H1 (cell line): Measurements from ENCODE around the gene SCART1. TPM values are rescaled to one million over a fixed set of nuclear protein-coding genes. Genes with fewer than 3 reads are reported as not detected.

Experiments used
- CTCF ChIA-PET: fragments of 300-600 bp; sonication (Branson Sonifier 250); formaldehyde crosslinking; loops from one replicate; lab custom pipeline; 2021; ENCODE audit not compliant: partially characterized antibody; lab: Charles Lee
- POLR2A ChIA-PET: fragments of 300-600 bp; sonication (Branson Sonifier 250); formaldehyde crosslinking; loops from one replicate; lab custom pipeline; 2021; ENCODE audit warnings: inconsistent platforms; ENCODE audit not compliant: partially characterized antibody; lab: Charles Lee
- DNase-seq, 2 experiments: peaks; one replicate each; pipeline versions ENCODE4 v3.0.0 to v3.0.0-alpha.2; 2010 to 2022; ENCODE audit warnings: low spot score in 2 of 2, low read depth in 1 of 2, mixed read lengths in 1 of 2
- FAIRE-seq: peaks from 2 replicates; lab custom pipeline; 2011; peaks lifted over from hg19 to GRCh38; lab: Jason Lieb, UNC
- H2AFZ ChIP-seq: 2 replicates; pipeline ENCODE4 v1.8.1; 2012; ENCODE audit warnings: low read length, inconsistent platforms
- H2AK5ac ChIP-seq: 2 replicates; pipeline ENCODE4 v1.6.1; 2013; ENCODE audit warnings: low read depth, low read length
- H2BK120ac ChIP-seq: replicated peaks from 2 replicates; pipeline ENCODE3; 2013; ENCODE audit warnings: low read depth, low read length, inconsistent platforms
- H2BK12ac ChIP-seq: 2 replicates; pipeline ENCODE4 v1.6.1; 2013; ENCODE audit warnings: low read depth, low read length
- H2BK15ac ChIP-seq: 2 replicates; pipeline ENCODE4 v1.6.1; 2013; ENCODE audit warnings: low read length
- H2BK20ac ChIP-seq: 2 replicates; pipeline ENCODE4 v1.6.1; 2013; ENCODE audit warnings: low read length
- H2BK5ac ChIP-seq: 2 replicates; pipeline ENCODE4 v1.6.1; 2013; ENCODE audit warnings: low read depth, low read length
- H3K14ac ChIP-seq: 2 replicates; pipeline ENCODE4 v1.6.1; 2013; ENCODE audit warnings: inconsistent platforms; ENCODE audit not compliant: insufficient read length
- H3K18ac ChIP-seq: 2 replicates; pipeline ENCODE4 v1.6.1; 2013; ENCODE audit warnings: low read length; ENCODE audit errors: extremely low read depth
- H3K23ac ChIP-seq: 2 replicates; pipeline ENCODE4 v1.6.1; 2013; ENCODE audit warnings: inconsistent platforms; ENCODE audit not compliant: insufficient read length
- H3K23me2 ChIP-seq: 2 replicates; pipeline ENCODE4 v1.6.1; 2013; ENCODE audit warnings: low read depth, low read length
- H3K27ac ChIP-seq: 2 replicates; pipeline ENCODE4 v1.6.1; 2011; ENCODE audit warnings: low read depth, low read length, inconsistent platforms
- H3K27me3 ChIP-seq, 4 experiments: replicated peaks in 1 of 4; 1 replicate in 1 of 4; 2 replicates in 3 of 4; pipeline versions ENCODE4 v1.6.1 to v1.8.1; 2011 to 2013; ENCODE audit warnings: low read length in 3 of 4, mild to moderate bottlenecking in 3 of 4, inconsistent platforms in 2 of 4, mixed read lengths in 2 of 4, moderate library complexity in 1 of 4; ENCODE audit not compliant: control insufficient read depth in 3 of 4, insufficient read depth in 3 of 4; ENCODE audit errors: extremely low read depth in 1 of 4
- H3K36me3 ChIP-seq, 4 experiments: 2 replicates each; pipeline versions ENCODE4 v1.6.1 to v1.8.1; 2011 to 2013; ENCODE audit warnings: mild to moderate bottlenecking in 4 of 4, low read length in 3 of 4, moderate library complexity in 2 of 4, control low read depth in 1 of 4, inconsistent platforms in 1 of 4; ENCODE audit not compliant: insufficient read depth in 4 of 4, control insufficient read depth in 2 of 4
- H3K4ac ChIP-seq: replicated peaks from 2 replicates; pipeline ENCODE3; 2013; ENCODE audit warnings: low read length, low read depth, mixed read lengths, inconsistent platforms; ENCODE audit not compliant: insufficient read length
- H3K4me1 ChIP-seq, 4 experiments: replicated peaks in 1 of 4; 1 replicate in 1 of 4; 2 replicates in 3 of 4; pipeline versions ENCODE4 v1.6.1 to v1.8.1; 2011 to 2013; ENCODE audit warnings: low read length in 3 of 4, inconsistent platforms in 2 of 4, mixed read lengths in 1 of 4; ENCODE audit not compliant: insufficient read depth in 4 of 4, control insufficient read depth in 3 of 4
- H3K4me2 ChIP-seq, 2 experiments: 2 replicates each; pipeline versions ENCODE4 v1.6.1 to v1.8.1; 2011 to 2013; ENCODE audit warnings: low read depth in 2 of 2, low read length in 2 of 2, control low read depth in 1 of 2, inconsistent platforms in 1 of 2, mild to moderate bottlenecking in 1 of 2; ENCODE audit not compliant: insufficient read depth in 1 of 2
- H3K4me3 ChIP-seq, 4 experiments: fragments of 200-600, 300-600 bp in 1 of 4; sonication (generic), shearing (Covaris generic), sonication (Bioruptor Twin) in 1 of 4; 2 replicates each; pipeline versions ENCODE4 v1.5.1 to v1.8.1; 2011 to 2016; ENCODE audit warnings: low read length in 4 of 4, low read depth in 3 of 4, control low read depth in 2 of 4, inconsistent platforms in 2 of 4, mild to moderate bottlenecking in 2 of 4, mixed read lengths in 1 of 4, moderate library complexity in 1 of 4; ENCODE audit not compliant: insufficient read depth in 2 of 4; ENCODE audit errors: extremely low read depth in 1 of 4
- H3K56ac ChIP-seq: replicated peaks from 2 replicates; pipeline ENCODE3; 2013; ENCODE audit warnings: low read depth, mild to moderate bottlenecking, mixed read lengths, low read length, inconsistent platforms; ENCODE audit not compliant: insufficient read length
- H3K79me1 ChIP-seq: 2 replicates; pipeline ENCODE4 v1.6.1; 2013; ENCODE audit warnings: low read depth, low read length, control low read depth
- H3K79me2 ChIP-seq, 2 experiments: 2 replicates each; pipeline versions ENCODE4 v1.6.1 to v1.8.1; 2012 to 2013; ENCODE audit warnings: low read length in 2 of 2, mild to moderate bottlenecking in 2 of 2, inconsistent platforms in 1 of 2; ENCODE audit not compliant: insufficient read depth in 2 of 2, control insufficient read depth in 1 of 2
- H3K9ac ChIP-seq, 4 experiments: replicated peaks in 1 of 4; 1 replicate in 1 of 4; 2 replicates in 3 of 4; pipeline versions ENCODE4 v1.6.1 to v1.8.1; 2011 to 2013; ENCODE audit warnings: low read depth in 3 of 4, low read length in 3 of 4, control low read depth in 2 of 4, mild to moderate bottlenecking in 2 of 4, moderate library complexity in 2 of 4, inconsistent platforms in 1 of 4; ENCODE audit errors: extremely low read depth in 1 of 4
- H3K9me3 ChIP-seq, 2 experiments: 2 replicates each; pipeline versions ENCODE4 v1.6.1 to v1.8.1; 2012 to 2013; ENCODE audit warnings: mild to moderate bottlenecking in 2 of 2, moderate library complexity in 2 of 2, control low read depth in 1 of 2, inconsistent platforms in 1 of 2, low read depth in 1 of 2, low read length in 1 of 2, mixed read lengths in 1 of 2; ENCODE audit not compliant: insufficient read depth in 2 of 2
- H4K20me1 ChIP-seq, 2 experiments: replicated peaks in 1 of 2; 2 replicates each; pipeline versions ENCODE3 to v1.8.1; 2011 to 2013; ENCODE audit warnings: inconsistent platforms in 2 of 2, low read length in 2 of 2, mild to moderate bottlenecking in 1 of 2; ENCODE audit not compliant: insufficient read depth in 2 of 2, control insufficient read depth in 1 of 2
- H4K5ac ChIP-seq: 2 replicates; pipeline ENCODE4 v1.6.1; 2013; ENCODE audit warnings: low read length, low read depth, mixed read lengths, inconsistent platforms; ENCODE audit not compliant: insufficient read length
- H4K8ac ChIP-seq: 2 replicates; pipeline ENCODE4 v1.8.0; 2013; ENCODE audit warnings: mild to moderate bottlenecking, moderate library complexity, low read length, inconsistent platforms; ENCODE audit not compliant: insufficient read depth; ENCODE audit errors: extremely low read depth
- H4K91ac ChIP-seq: replicated peaks from 2 replicates; pipeline ENCODE3; 2013; ENCODE audit warnings: low read length, mixed read lengths, inconsistent platforms; ENCODE audit not compliant: insufficient read length
- WGBS, 2 experiments: shearing (Covaris generic) in 1 of 2; methylation state at CpG; one replicate each; pipeline versions ENCODE4 v1.1.6 to v1.1.7; 2013 to 2015; ENCODE audit warnings: low lambda C conversion rate in 2 of 2, mixed read lengths in 2 of 2, inconsistent platforms in 1 of 2, low coverage in 1 of 2, missing lambda C conversion rate in 1 of 2; ENCODE audit not compliant: insufficient replicate concordance in 2 of 2, insufficient coverage in 1 of 2, insufficient read length in 1 of 2; ENCODE audit errors: extremely low coverage in 1 of 2, missing lambda C conversion rate in 1 of 2; 5-methylcytosine and 5-hydroxymethylcytosine counted together
- polyA plus RNA-seq, 7 experiments: library from polyadenylated mRNA; depleted of rRNA in 3 of 7; stranded (reverse) in 5 of 7; unstranded in 2 of 7; fragments of >200 nt in 5 of 7; fragments of 200-250 nt in 2 of 7; gene quantifications; 1 replicate in 5 of 7; 2 replicates in 1 of 7; 4 replicates in 1 of 7; pipeline versions ENCODE4 v1.2.1 to v1.2.3, GENCODE V29; 2011 to 2013; ENCODE audit warnings: missing spikeins in 2 of 7, mixed read lengths in 2 of 7
- total RNA-seq: library from RNA; stranded (reverse); fragmentation: NEBNext Ultra II Directional; extraction: Animal tissue kit (Norgen Biotek cat#: 25700); gene quantifications from 2 replicates; pipeline ENCODE4 v1.2.1, GENCODE V29; 2021
- TF ChIP-seq, protein P1 (sequence below): IDR thresholded peaks from 2 replicates; pipeline ENCODE4 v1.6.1; 2012; ENCODE audit warnings: low read length, inconsistent platforms
- TF ChIP-seq, protein P2 (sequence below), 3 experiments: IDR thresholded peaks; 1 replicate in 2 of 3; 2 replicates in 1 of 3; pipeline versions ENCODE4 v1.5.1 to v1.6.1; 2011; ENCODE audit warnings: low read length in 3 of 3, mild to moderate bottlenecking in 3 of 3, inconsistent platforms in 2 of 3, low read depth in 1 of 3, moderate library complexity in 1 of 3; ENCODE audit not compliant: insufficient read depth in 1 of 3; ENCODE audit errors: control extremely low read depth in 1 of 3

The SCART1 gene
- total and polyA plus RNA-seq, 2 of the 8 experiments (the other 6 are each of a cell fraction or from before 2014, with no cell fraction given): 0.14 to 0.19 TPM

DNA sequence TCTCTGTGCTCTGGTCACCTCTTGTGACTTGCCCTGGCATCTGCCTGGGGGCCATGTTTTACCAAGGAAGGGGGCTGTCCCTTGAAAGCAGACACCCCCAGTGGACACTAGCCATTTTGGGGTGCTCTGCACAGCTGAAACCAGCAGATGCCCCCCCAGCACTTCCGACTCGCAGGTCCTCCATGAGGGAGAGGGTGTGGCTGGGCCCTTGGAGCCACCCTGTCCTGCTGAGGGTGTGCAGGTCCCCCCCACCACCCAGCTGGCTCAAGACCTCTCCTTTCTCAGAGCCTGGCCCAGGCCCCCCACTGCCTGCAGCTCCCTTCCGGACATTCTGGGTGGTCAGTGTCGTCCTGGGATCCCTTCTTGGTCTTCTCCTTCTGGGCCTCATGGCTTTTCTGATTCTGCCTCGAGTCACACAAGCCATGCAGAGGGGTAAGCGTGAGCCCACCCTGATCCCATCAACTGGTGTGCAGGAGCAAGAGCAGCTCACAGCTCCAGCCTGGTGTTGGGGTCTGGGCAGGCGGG is 12.3 kb downstream of the SCART1 start:
- Histone ChIP-seq H2BK12ac (no peak overlapping the region), H3K56ac (no peak overlapping the region), H2BK5ac (no peak overlapping the region), H4K8ac (no peak overlapping the region), H3K4me1 (no peaks in the 10 kb centered on the region), H2BK20ac (no peak overlapping the region), H4K91ac (no peak overlapping the region), H3K23me2 (no peaks in the 10 kb centered on the region), H2BK120ac (no peak overlapping the region), H3K4me2 (no peak overlapping the region), H2AK5ac (no peak overlapping the region), H3K4ac (no peak overlapping the region), H3K79me1 (no peaks in the 10 kb centered on the region), H3K14ac (no peak overlapping the region), H4K5ac (no peak overlapping the region), H3K23ac (no peak overlapping the region), H3K4me3 (no peak overlapping the region), H3K27ac (no peak overlapping the region), H4K20me1 (no peaks in the 10 kb centered on the region), H3K36me3 (no peaks in the 10 kb centered on the region), H3K9me3 (peaks cover 67 to 73% of the 10 kb centered on the region in 2 experiments), H3K18ac (no peak overlapping the region), H3K27me3 (no peaks in the 10 kb centered on the region), H2BK15ac (no peak overlapping the region), H3K79me2 (no peaks in the 10 kb centered on the region), H2AFZ (no peak overlapping the region), H3K9ac (no peak overlapping the region)
- FAIRE-seq: no peak
- TF ChIP-seq, protein P1, sequence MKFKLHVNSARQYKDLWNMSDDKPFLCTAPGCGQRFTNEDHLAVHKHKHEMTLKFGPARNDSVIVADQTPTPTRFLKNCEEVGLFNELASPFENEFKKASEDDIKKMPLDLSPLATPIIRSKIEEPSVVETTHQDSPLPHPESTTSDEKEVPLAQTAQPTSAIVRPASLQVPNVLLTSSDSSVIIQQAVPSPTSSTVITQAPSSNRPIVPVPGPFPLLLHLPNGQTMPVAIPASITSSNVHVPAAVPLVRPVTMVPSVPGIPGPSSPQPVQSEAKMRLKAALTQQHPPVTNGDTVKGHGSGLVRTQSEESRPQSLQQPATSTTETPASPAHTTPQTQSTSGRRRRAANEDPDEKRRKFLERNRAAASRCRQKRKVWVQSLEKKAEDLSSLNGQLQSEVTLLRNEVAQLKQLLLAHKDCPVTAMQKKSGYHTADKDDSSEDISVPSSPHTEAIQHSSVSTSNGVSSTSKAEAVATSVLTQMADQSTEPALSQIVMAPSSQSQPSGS: no peak
- TF ChIP-seq, protein P2, sequence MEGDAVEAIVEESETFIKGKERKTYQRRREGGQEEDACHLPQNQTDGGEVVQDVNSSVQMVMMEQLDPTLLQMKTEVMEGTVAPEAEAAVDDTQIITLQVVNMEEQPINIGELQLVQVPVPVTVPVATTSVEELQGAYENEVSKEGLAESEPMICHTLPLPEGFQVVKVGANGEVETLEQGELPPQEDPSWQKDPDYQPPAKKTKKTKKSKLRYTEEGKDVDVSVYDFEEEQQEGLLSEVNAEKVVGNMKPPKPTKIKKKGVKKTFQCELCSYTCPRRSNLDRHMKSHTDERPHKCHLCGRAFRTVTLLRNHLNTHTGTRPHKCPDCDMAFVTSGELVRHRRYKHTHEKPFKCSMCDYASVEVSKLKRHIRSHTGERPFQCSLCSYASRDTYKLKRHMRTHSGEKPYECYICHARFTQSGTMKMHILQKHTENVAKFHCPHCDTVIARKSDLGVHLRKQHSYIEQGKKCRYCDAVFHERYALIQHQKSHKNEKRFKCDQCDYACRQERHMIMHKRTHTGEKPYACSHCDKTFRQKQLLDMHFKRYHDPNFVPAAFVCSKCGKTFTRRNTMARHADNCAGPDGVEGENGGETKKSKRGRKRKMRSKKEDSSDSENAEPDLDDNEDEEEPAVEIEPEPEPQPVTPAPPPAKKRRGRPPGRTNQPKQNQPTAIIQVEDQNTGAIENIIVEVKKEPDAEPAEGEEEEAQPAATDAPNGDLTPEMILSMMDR (IDR thresholded peaks at IDR 0.05; ENCODE audit: control extremely low read depth in 1 of 3, insufficient read depth in 1 of 3, low read depth in 1 of 3, low read length in 3 of 3): no peak
- ChIA-PET CTCF (interaction anchor here (1.7 kb wide), 1 partner anchor 137 kb away, joined by 4 read pairs; no protein-coding TSS in a partner anchor), POLR2A (no interaction called here)
- DNase-seq: no peak
- 72% methylated on average over 7 of the region's 7 CpGs; no CpG with 5 or more reads in 1 of the 2 experiments for WGBS, 2 experiments
